ENCODE data around the gene ARHGAP44.

- TF ChIP-seq POLR2A (IDR thresholded peaks at IDR 0.05) (no peak), CTCF (IDR thresholded peaks at IDR 0.05) (no peak)
Observed at GRCh38 chr17:13025258-13025627, 235.9 kb downstream of the ARHGAP44 start.

Data from thyroid gland (tissue), 4 donors.